Measurements from ENCODE around the gene NTRK3.

DNA sequence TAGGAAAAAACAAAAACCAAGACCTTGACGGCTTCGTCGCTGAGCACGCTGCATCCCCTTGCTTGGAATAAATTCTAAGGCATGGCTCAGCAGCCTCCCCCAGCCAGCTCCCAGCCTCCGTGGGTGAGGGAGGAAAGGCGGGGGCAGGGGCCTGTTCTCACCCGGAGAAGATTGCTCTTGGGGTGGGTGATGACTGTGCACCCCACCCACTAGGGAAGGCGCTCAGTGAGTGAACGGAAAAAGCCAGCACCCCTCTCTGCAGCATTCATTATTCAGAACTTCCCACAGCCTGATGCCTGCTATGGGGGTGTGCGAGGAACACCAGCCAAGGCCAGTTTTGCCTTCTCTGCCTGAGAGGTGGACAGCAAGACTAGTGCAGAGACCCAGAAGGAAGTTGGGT is 19.3 kb upstream of the NTRK3 start:
- no peak for TF ChIP-seq EZH2 (IDR thresholded peaks at IDR 0.05)
- TF ChIP-seq POLR2AphosphoS5 (IDR thresholded peaks at IDR 0.05; ENCODE audit: borderline replicate concordance, low read depth, low read length), result no peak
- no peak for TF ChIP-seq FOXP2 (optimal IDR thresholded peaks at IDR 0.05; ENCODE audit: control extremely low read depth, extremely low read length, insufficient read depth)

All from SK-N-MC (cell line).